GM12801 (cell line): Measurements from ENCODE around the gene TADA2A.

Experiments
- TF ChIP-seq, protein P1 (sequence below): IDR thresholded peaks from one replicate; pipeline ENCODE4 v1.5.1; 2011; ENCODE audit warnings: control low read depth; ENCODE audit not compliant: insufficient read length; ENCODE audit errors: extremely low read depth

Gene TADA2A

DNA sequence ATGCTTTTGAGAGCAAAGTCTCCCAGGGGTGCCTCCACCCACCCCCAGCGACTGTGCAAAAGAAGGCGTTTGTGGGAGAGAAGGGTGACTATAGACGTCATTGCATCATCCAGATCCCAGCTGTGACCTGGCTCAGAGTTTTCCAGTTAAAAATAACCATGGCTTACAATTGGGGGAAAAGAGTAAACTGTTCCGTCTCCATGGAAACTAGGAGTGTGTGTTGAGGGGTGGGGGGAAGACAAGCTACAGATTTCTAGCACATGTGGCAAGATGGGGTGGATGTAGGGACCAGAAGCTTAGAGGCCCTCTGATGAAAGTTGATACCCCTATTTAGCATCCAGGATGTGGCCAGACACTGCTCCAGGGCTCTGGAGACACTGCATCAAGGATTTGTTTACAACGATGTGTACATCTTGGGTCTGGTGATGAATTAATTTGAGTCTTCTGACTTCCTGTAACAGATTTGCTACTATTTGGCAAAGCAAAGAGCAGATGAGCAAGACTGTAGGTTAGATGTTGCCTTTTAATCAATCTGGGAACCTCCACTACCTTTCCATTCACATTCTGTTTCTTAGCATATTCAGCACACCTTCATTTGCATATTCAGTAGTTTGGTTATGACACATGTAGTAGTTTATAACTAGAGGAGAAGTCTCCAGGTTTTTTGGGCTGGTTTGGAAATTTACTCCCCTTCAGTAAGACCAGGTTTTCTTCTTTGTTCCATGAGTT, 76.8 kb downstream of the TADA2A start:
- TF ChIP-seq, protein P1, sequence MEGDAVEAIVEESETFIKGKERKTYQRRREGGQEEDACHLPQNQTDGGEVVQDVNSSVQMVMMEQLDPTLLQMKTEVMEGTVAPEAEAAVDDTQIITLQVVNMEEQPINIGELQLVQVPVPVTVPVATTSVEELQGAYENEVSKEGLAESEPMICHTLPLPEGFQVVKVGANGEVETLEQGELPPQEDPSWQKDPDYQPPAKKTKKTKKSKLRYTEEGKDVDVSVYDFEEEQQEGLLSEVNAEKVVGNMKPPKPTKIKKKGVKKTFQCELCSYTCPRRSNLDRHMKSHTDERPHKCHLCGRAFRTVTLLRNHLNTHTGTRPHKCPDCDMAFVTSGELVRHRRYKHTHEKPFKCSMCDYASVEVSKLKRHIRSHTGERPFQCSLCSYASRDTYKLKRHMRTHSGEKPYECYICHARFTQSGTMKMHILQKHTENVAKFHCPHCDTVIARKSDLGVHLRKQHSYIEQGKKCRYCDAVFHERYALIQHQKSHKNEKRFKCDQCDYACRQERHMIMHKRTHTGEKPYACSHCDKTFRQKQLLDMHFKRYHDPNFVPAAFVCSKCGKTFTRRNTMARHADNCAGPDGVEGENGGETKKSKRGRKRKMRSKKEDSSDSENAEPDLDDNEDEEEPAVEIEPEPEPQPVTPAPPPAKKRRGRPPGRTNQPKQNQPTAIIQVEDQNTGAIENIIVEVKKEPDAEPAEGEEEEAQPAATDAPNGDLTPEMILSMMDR: no peak

DNA sequence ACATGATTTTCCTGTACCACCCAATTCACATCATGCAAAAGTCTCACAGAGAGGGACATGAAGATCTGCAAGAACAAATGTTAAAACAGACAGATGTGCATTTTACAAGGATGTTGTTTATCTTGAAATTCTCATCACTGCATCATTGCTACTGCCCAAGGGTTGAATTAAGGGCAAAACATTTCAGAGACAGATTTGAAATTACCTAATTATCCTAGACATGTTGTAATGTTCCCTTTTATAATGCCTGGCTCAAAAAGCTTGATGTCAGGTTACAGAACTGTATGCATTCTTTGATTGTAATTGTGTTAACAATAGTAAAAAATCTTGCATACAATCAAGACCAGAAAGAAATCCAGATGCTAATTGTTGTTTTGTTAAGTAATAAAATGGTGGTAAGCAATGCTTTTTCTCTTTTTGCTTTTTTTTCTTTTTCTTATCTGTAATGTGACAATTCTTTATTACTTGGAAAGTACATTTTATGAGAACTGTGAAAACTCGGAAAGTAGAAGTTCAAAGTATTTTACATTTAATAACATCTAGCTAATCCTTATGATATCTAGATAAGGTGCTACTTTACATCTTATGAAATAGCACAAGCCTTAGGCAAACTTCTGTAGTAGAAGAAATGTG, 79.4 kb downstream of the TADA2A start:
- TF ChIP-seq, protein P1: no peak

DNA sequence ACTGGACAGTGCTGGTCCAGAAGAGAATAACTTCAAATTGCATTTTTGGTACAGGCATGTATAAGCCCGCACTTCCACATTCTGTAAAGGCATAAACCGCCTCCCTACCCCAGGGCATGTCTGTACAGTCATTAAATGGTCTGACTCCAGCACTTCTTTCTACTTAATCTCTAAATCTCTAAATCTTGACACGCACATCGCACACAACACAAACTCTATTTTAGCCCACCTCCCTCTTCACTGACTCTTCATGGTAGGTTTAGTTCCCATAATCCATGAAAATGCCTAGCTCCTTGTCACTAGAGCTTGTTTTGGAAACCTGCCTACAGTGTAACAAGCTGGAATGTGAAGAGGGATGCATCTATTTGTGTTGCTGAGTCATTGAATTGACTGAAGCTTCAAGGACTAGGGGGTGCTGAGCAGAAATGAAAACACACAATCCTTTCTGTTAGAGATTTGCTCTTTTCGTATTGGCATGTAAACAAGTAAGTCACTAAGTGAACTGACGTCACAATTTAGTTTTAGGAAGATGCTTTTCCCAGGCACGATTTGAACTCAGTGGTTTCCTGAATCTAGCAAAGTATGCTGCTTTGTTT, 81.4 kb downstream of the TADA2A start:
- TF ChIP-seq, protein P1: no peak

DNA sequence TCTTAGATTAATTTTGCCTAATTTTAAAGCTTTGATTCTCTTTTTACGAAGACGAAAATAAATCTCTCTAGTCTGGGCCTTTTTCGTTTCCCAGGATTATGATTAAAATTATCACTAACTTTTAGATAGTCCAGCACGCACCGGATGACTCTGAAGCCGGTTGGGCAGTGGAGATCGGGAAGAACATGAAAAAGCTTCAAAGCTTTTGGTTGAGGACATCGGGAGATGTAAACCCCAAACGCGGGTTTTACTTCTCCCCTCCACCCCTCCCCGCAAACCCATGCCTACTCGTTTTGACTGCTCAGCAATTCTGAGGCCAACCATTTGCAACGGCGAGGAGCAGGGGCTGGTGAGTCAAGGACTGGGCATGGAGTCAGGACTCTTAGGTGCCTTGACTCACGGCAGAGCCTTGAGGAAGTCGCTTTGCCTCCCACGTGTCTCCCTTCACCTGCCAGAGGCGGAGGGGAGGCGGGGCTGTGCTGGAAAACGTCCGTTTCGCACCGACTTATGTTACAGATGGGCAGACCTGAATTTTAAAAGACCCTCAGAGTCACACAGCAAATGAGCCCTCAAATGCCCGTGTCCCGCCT, 82.0 kb downstream of the TADA2A start:
- TF ChIP-seq, protein P1: no peak

DNA sequence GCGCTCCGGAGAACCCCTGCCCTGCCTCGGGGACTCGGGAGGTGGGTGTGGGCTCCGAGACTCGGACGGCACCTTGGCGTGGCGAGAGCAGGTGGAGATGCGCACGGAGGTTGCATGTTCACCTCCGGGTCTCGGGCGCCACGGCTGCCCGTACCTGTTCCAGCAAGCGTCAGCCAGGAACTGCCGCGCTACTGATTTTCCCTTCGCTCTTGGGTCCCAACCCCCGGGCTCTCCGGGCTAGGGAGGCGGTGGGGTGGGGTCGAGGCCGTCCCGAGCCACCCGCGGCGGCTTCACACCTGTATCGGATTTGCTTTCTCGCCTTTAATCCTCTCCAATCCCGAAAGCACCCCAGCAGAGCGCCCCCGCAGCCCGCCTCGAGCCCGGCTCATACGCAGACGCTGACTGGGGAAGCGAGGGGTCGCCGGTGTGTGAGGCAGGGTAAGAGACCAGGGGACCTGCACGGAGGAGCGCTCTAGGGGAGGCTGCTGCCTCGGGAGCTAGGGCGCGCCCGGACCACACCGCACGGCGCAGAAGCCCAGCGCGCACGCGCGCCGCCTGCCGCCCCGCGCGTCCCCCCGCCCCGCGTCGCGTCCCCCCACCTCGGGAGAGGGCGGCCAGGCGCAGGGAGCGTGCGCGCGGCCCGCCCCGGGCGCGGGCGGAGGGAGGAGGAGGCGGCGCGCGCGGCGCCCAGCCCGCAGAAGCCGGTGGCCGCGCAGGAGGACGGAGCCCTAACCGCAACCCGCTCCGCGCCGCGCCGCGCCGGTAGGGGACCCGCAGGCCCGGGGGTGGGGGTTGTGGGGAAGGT, 82.7 kb downstream of the TADA2A start, which contains the start of gene DUSP14:
DUSP14 (plus strand) TSS at position 695 of the 805 bp plus-strand sequence. CDS start 22,382 bp downstream, outside the sequence.
- TF ChIP-seq, protein P1: no peak

DNA sequence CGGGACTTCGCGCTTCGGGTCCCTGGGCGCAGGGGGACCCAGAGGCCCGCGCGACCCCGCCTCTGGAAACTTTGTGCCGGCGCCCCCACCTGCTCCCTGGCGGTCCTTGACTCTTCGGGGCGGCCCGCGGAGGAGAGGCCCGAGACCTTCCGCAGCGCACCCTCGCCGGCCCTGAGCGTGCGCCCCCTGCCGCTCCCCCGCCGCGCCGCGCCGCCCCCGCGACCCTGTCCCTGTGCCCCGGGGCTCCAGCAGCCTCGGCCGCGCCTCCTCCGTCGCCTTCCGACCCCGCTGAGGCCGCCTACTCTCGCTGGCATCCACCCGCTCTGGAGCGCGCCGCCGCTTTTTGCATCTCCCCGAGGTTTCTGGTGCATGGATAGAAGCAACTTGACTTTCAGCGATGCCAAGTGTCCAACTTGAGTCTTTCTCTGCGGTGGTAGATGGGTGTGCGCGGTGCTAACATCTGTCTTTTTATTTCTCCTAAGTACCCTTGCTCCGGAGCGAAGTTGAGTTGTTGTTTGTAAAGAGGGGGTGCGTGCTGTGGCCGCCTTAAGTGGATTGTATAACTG, 83.4 kb downstream of the TADA2A start:
- TF ChIP-seq, protein P1: no peak
